Activated CD4-positive, alpha-beta T cell treated with anti-CD3 and anti-CD28 coated beads for 36 hours (primary cell): ENCODE data around the gene POMZP3. TPM values are rescaled to one million over a fixed set of nuclear protein-coding genes. Genes with fewer than 3 reads are reported as not detected.
"Not testable (repeated sequence)": the region's sequence is repeated elsewhere in the genome, so short reads cannot be mapped to it uniquely, and the experiment has no call there.

Experiments used
- ATAC-seq: fragments of 200-7000 bp; cut with Tn5 transposase; one replicate; pipeline ENCODE4 v1.10.0; 2021; ENCODE audit warnings: mild to moderate bottlenecking, moderate library complexity
- CTCF ChIA-PET: fragments of 350-600 bp; sonication (Branson Sonifier 250); formaldehyde crosslinking; loops from one replicate; lab custom pipeline; 2021; ENCODE audit warnings: antibody characterized with exemption; lab: Charles Lee
- POLR2A ChIA-PET: fragments of 350-600 bp; sonication (Branson Sonifier 250); formaldehyde crosslinking; loops from one replicate; lab custom pipeline; 2021; ENCODE audit warnings: antibody characterized with exemption, inconsistent platforms; lab: Charles Lee
- DNase-seq: peaks from one replicate; pipeline ENCODE4 v3.0.0-alpha.2; 2020
- H3K27ac Mint-ChIP-seq: one replicate; pipeline ENCODE4 v1.8.0; 2021; ENCODE audit warnings: mixed read lengths
- H3K27me3 Mint-ChIP-seq: one replicate; pipeline ENCODE4 v1.8.0; 2021; ENCODE audit warnings: mixed read lengths
- H3K36me3 Mint-ChIP-seq: one replicate; pipeline ENCODE4 v1.8.0; 2021; ENCODE audit warnings: low read depth, mixed read lengths
- H3K4me1 Mint-ChIP-seq: one replicate; pipeline ENCODE4 v1.8.0; 2021; ENCODE audit warnings: mixed read lengths
- H3K4me3 Mint-ChIP-seq: one replicate; pipeline ENCODE4 v1.8.0; 2021; ENCODE audit warnings: mild to moderate bottlenecking, moderate library complexity, mixed read lengths
- H3K9me3 Mint-ChIP-seq: one replicate; pipeline ENCODE4 v1.8.0; 2021; ENCODE audit warnings: low read depth, mixed read lengths
- intact Hi-C, 2 experiments: fragments of 100-400 bp; cut with DNase I in 1 of 2; cut with micrococcal nuclease in 1 of 2; formaldehyde crosslinking; loops; one replicate each; pipeline versions ENCODE4 v1.14.2 to v1.15.1; 2022 to 2024; cut with DNase I, micrococcal nuclease
- total RNA-seq, 2 experiments: library from RNA; stranded (reverse); gene quantifications; one replicate each; pipeline ENCODE4 v1.2.3, GENCODE V29; 2021

POMZP3 gene
- 1 to 10 TPM; 9.0 to 9.9 TPM for total RNA-seq

- intact Hi-C loops = not testable (repeated sequence)
Measured at GRCh38 chr7:76626989-76627642, at the start of gene POMZP3. POMZP3 (minus strand) TSS chr7:76627279; CDS start chr7:76626064, 1,215 bp downstream.

GRCh38 chr7:76675783-76676182, 48.7 kb upstream of the POMZP3 start:
- intact Hi-C loops, H3K27me3 Mint-ChIP-seq, H3K4me3 Mint-ChIP-seq, DNase-seq, CTCF ChIA-PET, ATAC-seq, POLR2A ChIA-PET, H3K36me3 Mint-ChIP-seq, H3K27ac Mint-ChIP-seq, H3K4me1 Mint-ChIP-seq, H3K9me3 Mint-ChIP-seq: not testable (repeated sequence)

More at GRCh38 chr7:76626989-76627642, at the start of gene POMZP3:
- peak; percentile 55 for DNase-seq
- H3K27ac Mint-ChIP-seq = peak within 1 kb of the TSS; percentile 92
- H3K9me3 Mint-ChIP-seq, H3K27me3 Mint-ChIP-seq, POLR2A ChIA-PET, H3K36me3 Mint-ChIP-seq, CTCF ChIA-PET: not testable (repeated sequence)
- peaks cover 10% of the 10 kb centered on the region for H3K4me1 Mint-ChIP-seq
- peak within 1 kb of the TSS; percentile 83 for H3K4me3 Mint-ChIP-seq
- ATAC-seq = peak; percentile 87

GRCh38 chr7:76673346-76673745, 46.3 kb upstream of the POMZP3 start:
- POLR2A ChIA-PET, intact Hi-C loops, H3K36me3 Mint-ChIP-seq, ATAC-seq, H3K4me3 Mint-ChIP-seq, H3K27ac Mint-ChIP-seq, H3K9me3 Mint-ChIP-seq, H3K4me1 Mint-ChIP-seq, DNase-seq, CTCF ChIA-PET, H3K27me3 Mint-ChIP-seq: not testable (repeated sequence)

- CTCF ChIA-PET, H3K9me3 Mint-ChIP-seq, H3K27ac Mint-ChIP-seq, H3K4me1 Mint-ChIP-seq, intact Hi-C loops, H3K27me3 Mint-ChIP-seq, H3K4me3 Mint-ChIP-seq, H3K36me3 Mint-ChIP-seq, ATAC-seq, POLR2A ChIA-PET, DNase-seq: not testable (repeated sequence)
Measured at GRCh38 chr7:76659212-76659611, 32.1 kb upstream of the POMZP3 start.

GRCh38 chr7:76656425-76656824, 29.3 kb upstream of the POMZP3 start:
- POLR2A ChIA-PET, H3K36me3 Mint-ChIP-seq, intact Hi-C loops: not testable (repeated sequence)

GRCh38 chr7:76642620-76643019, 15.5 kb upstream of the POMZP3 start:
- H3K36me3 Mint-ChIP-seq, H3K4me1 Mint-ChIP-seq, H3K27me3 Mint-ChIP-seq, H3K27ac Mint-ChIP-seq, H3K4me3 Mint-ChIP-seq, POLR2A ChIA-PET, CTCF ChIA-PET, H3K9me3 Mint-ChIP-seq, intact Hi-C loops, DNase-seq, ATAC-seq: not testable (repeated sequence)

More at GRCh38 chr7:76656425-76656824, 29.3 kb upstream of the POMZP3 start:
- H3K27ac Mint-ChIP-seq, H3K4me3 Mint-ChIP-seq, DNase-seq, H3K4me1 Mint-ChIP-seq, H3K9me3 Mint-ChIP-seq, ATAC-seq, CTCF ChIA-PET, H3K27me3 Mint-ChIP-seq: not testable (repeated sequence)

- CTCF ChIA-PET, H3K36me3 Mint-ChIP-seq, H3K27ac Mint-ChIP-seq, H3K4me1 Mint-ChIP-seq, H3K4me3 Mint-ChIP-seq, POLR2A ChIA-PET, H3K9me3 Mint-ChIP-seq, H3K27me3 Mint-ChIP-seq, intact Hi-C loops: not testable (repeated sequence)
- ATAC-seq (peak; percentile 96), DNase-seq (peak; percentile 9)
Measured at GRCh38 chr7:76637061-76637691, 10.1 kb upstream of the POMZP3 start.

- ATAC-seq (peak; percentile 58), DNase-seq (peak; percentile 54)
- peaks cover 10% of the 10 kb centered on the region for H3K4me1 Mint-ChIP-seq
- intact Hi-C loops, H3K27me3 Mint-ChIP-seq, H3K9me3 Mint-ChIP-seq, H3K36me3 Mint-ChIP-seq, CTCF ChIA-PET, POLR2A ChIA-PET: not testable (repeated sequence)
- peak overlapping the region; percentile 92 for H3K27ac Mint-ChIP-seq
- peak overlapping the region; percentile 83 for H3K4me3 Mint-ChIP-seq
Measured at GRCh38 chr7:76626581-76626980, 498 bp downstream of the POMZP3 start.

GRCh38 chr7:76619439-76620190, 7.5 kb downstream of the POMZP3 start:
- H3K27ac Mint-ChIP-seq, H3K4me3 Mint-ChIP-seq, H3K9me3 Mint-ChIP-seq, DNase-seq, CTCF ChIA-PET, ATAC-seq, H3K4me1 Mint-ChIP-seq, H3K36me3 Mint-ChIP-seq, H3K27me3 Mint-ChIP-seq, POLR2A ChIA-PET, intact Hi-C loops: not testable (repeated sequence)

GRCh38 chr7:76613783-76614182, 13.3 kb downstream of the POMZP3 start:
- H3K27ac Mint-ChIP-seq, H3K9me3 Mint-ChIP-seq, CTCF ChIA-PET, POLR2A ChIA-PET, H3K36me3 Mint-ChIP-seq, H3K27me3 Mint-ChIP-seq, intact Hi-C loops, H3K4me3 Mint-ChIP-seq, H3K4me1 Mint-ChIP-seq: not testable (repeated sequence)
- DNase-seq = peak; percentile 49
- peak; percentile 50 for ATAC-seq

GRCh38 chr7:76612232-76612631, 14.8 kb downstream of the POMZP3 start:
- H3K27ac Mint-ChIP-seq, CTCF ChIA-PET, ATAC-seq, H3K27me3 Mint-ChIP-seq, H3K9me3 Mint-ChIP-seq, intact Hi-C loops, DNase-seq, H3K4me1 Mint-ChIP-seq, POLR2A ChIA-PET, H3K4me3 Mint-ChIP-seq, H3K36me3 Mint-ChIP-seq: not testable (repeated sequence)

- CTCF ChIA-PET, H3K27me3 Mint-ChIP-seq, H3K9me3 Mint-ChIP-seq, H3K36me3 Mint-ChIP-seq, H3K4me3 Mint-ChIP-seq, H3K27ac Mint-ChIP-seq, intact Hi-C loops, DNase-seq, POLR2A ChIA-PET: not testable (repeated sequence)
- ATAC-seq = peak; percentile 41
- peaks cover 13% of the 10 kb centered on the region for H3K4me1 Mint-ChIP-seq
Measured at GRCh38 chr7:76609864-76610263, 17.2 kb downstream of the POMZP3 start.
